Common myeloid progenitor, CD34-positive (primary cell): ENCODE data around the gene BNIP2.

ENCODE experiments used
- CTCF ChIA-PET: fragments of 350-600 bp; sonication (Branson Sonifier 250); formaldehyde crosslinking; loops from one replicate; lab custom pipeline; 2021; ENCODE audit warnings: antibody characterized with exemption; lab: Charles Lee
- POLR2A ChIA-PET: fragments of 350-600 bp; sonication (Branson Sonifier 250); formaldehyde crosslinking; loops from one replicate; lab custom pipeline; 2021; ENCODE audit warnings: antibody characterized with exemption; lab: Charles Lee
- DNase-seq, 3 donors: peaks; one replicate each; pipeline versions ENCODE4 v3.0.0 to v3.0.0-alpha.2; 2013
- H3K27ac ChIP-seq, 2 experiments: 1 replicate in 1 of 2; 2 replicates in 1 of 2; pipeline ENCODE4 v1.7.0; 2013; ENCODE audit warnings: inconsistent platforms in 2 of 2, low read length in 2 of 2, mild to moderate bottlenecking in 2 of 2, low read depth in 1 of 2, moderate library complexity in 1 of 2; ENCODE audit not compliant: severe bottlenecking in 2 of 2, insufficient read depth in 1 of 2, poor library complexity in 1 of 2
- H3K27me3 ChIP-seq, 5 experiments: replicated peaks in 2 of 5; 1 replicate in 3 of 5; 2 replicates in 2 of 5; pipeline versions ENCODE4 v1.6.1 to v1.7.0; 2013; ENCODE audit warnings: low read length in 4 of 5, mild to moderate bottlenecking in 2 of 5, moderate library complexity in 2 of 5, inconsistent platforms in 1 of 5; ENCODE audit not compliant: insufficient read depth in 5 of 5, control insufficient read depth in 4 of 5
- H3K36me3 ChIP-seq, 4 experiments: 1 replicate in 2 of 4; 2 replicates in 2 of 4; pipeline versions ENCODE4 v1.6.1 to v1.7.0; 2013; ENCODE audit warnings: low read length in 3 of 4, control low read depth in 1 of 4, mild to moderate bottlenecking in 1 of 4; ENCODE audit not compliant: control insufficient read depth in 4 of 4, insufficient read depth in 4 of 4
- H3K4me1 ChIP-seq, 4 experiments: 1 replicate in 3 of 4; 2 replicates in 1 of 4; pipeline versions ENCODE4 v1.6.1 to v1.7.1; 2013; ENCODE audit warnings: low read length in 3 of 4, mild to moderate bottlenecking in 3 of 4, control low read depth in 1 of 4, inconsistent platforms in 1 of 4, moderate library complexity in 1 of 4; ENCODE audit not compliant: control insufficient read depth in 4 of 4, insufficient read depth in 4 of 4; ENCODE audit errors: control extremely low read depth in 1 of 4
- H3K4me3 ChIP-seq, 7 experiments: 1 replicate in 4 of 7; 2 replicates in 3 of 7; pipeline versions ENCODE4 v1.5.1 to v1.7.0; 2013; ENCODE audit warnings: mild to moderate bottlenecking in 7 of 7, low read length in 6 of 7, moderate library complexity in 6 of 7, inconsistent platforms in 2 of 7, low read depth in 2 of 7, control low read depth in 1 of 7; ENCODE audit not compliant: insufficient read depth in 4 of 7, control insufficient read depth in 1 of 7; ENCODE audit errors: extremely low read depth in 1 of 7
- H3K9me3 ChIP-seq, 5 experiments: 1 replicate in 4 of 5; 2 replicates in 1 of 5; pipeline versions ENCODE4 v1.6.1 to v1.7.1; 2013; ENCODE audit warnings: low read length in 4 of 5, mild to moderate bottlenecking in 2 of 5, inconsistent platforms in 1 of 5, low read depth in 1 of 5, moderate library complexity in 1 of 5; ENCODE audit not compliant: control insufficient read depth in 4 of 5, insufficient read depth in 2 of 5; ENCODE audit errors: control extremely low read depth in 1 of 5
- WGBS: methylation state at CpG from one replicate; pipeline ENCODE4 v1.1.5; 2013; ENCODE audit not compliant: insufficient coverage; 5-methylcytosine and 5-hydroxymethylcytosine counted together

BNIP2 gene

DNA sequence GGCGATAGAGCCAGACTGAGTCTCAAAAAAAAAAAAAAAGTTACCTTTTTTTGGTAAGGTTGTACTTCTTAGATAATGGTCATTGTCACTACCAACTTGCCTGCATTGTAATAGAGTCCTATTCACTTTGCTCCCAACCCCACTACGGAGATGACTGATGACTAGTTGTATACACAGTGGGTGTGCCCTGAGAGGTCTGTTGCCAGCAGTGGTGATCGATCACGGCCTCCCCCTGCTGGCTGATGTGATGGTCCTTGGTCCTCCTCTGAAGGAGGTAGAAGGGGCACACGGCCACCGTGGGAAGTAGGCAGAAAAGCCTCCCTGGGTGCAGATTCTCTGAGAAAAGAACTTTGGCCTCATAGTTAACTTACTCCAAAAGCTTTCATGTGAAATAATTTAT, 66.8 kb downstream of the BNIP2 start:
- ChIA-PET POLR2A (no interaction called here), CTCF (interaction anchor here (0.7 to 2.4 kb wide), 3 partner anchors 80 to 98 kb away, joined by 3 to 11 read pairs (median 3); no protein-coding TSS in a partner anchor)
- peaks cover 0 to 23% (median 13%) of the 10 kb centered on the region in 5 experiments for H3K27me3 ChIP-seq
- no peaks in the 10 kb centered on the region for H3K4me1 ChIP-seq
- no peak overlapping the region for H3K27ac ChIP-seq
- WGBS = 8% methylated on average over 4 of the region's 6 CpGs
- peak; percentile 62 to 64 (median 62) for DNase-seq
- H3K36me3 ChIP-seq = no peaks in the 10 kb centered on the region
- no peak overlapping the region for H3K4me3 ChIP-seq
- H3K9me3 ChIP-seq = no peaks in the 10 kb centered on the region

DNA sequence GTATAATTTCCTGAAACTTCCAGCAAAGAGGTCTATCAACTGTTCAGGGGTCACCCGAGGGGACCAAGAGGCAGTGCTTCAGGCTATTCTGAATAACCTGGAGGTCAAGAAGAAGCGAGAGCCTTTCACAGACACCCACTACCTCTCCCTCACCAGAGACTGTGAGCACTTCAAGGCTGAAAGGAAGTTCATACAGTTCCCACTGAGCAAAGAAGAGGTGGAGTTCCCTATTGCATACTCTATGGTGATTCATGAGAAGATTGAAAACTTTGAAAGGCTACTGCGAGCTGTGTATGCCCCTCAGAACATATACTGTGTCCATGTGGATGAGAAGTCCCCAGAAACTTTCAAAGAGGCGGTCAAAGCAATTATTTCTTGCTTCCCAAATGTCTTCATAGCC, 70.7 kb downstream of the BNIP2 start:
- Histone ChIP-seq H3K27me3 (peaks cover 0 to 34% (median 17%) of the 10 kb centered on the region in 5 experiments), H3K27ac (no peak overlapping the region), H3K4me1 (peaks cover 0 to 5% (median 0%) of the 10 kb centered on the region in 4 experiments), H3K4me3 (no peak overlapping the region), H3K36me3 (no peaks in the 10 kb centered on the region), H3K9me3 (no peaks in the 10 kb centered on the region)
- 74% methylated on average over 4 of the region's 4 CpGs for WGBS
- ChIA-PET POLR2A (no interaction called here), CTCF (no interaction called here)
- DNase-seq = no peak

- ChIA-PET CTCF (interaction anchor here (1.3 kb wide), 3 partner anchors 9 to 23 kb away, joined by 3 to 5 read pairs (median 3); no protein-coding TSS in a partner anchor), POLR2A (no interaction called here)
- no peak for DNase-seq
- Histone ChIP-seq H3K27ac (no peak overlapping the region), H3K36me3 (no peaks in the 10 kb centered on the region), H3K4me3 (no peak overlapping the region), H3K9me3 (no peaks in the 10 kb centered on the region), H3K4me1 (peaks cover 0 to 5% (median 0%) of the 10 kb centered on the region in 4 experiments), H3K27me3 (peaks cover 0 to 44% (median 17%) of the 10 kb centered on the region in 5 experiments)
- WGBS = 93% methylated on average over 3 of the region's 3 CpGs
Measured at GRCh38 chr15:59616379-59616778, 72.7 kb downstream of the BNIP2 start.

GRCh38 chr15:59615661-59616060, 73.5 kb downstream of the BNIP2 start:
- H3K36me3 ChIP-seq = no peaks in the 10 kb centered on the region
- H3K4me1 ChIP-seq = peaks cover 0 to 5% (median 0%) of the 10 kb centered on the region in 4 experiments
- ChIA-PET CTCF (interaction anchor here (1.3 kb wide), 1 partner anchor 10 kb away, joined by 3 read pairs; no protein-coding TSS in a partner anchor), POLR2A (interaction anchor here (0.5 kb wide), 1 partner anchor 1361 kb away, joined by 4 read pairs; no protein-coding TSS in a partner anchor)
- H3K27ac ChIP-seq = no peak overlapping the region
- 94% methylated on average over 2 of the region's 5 CpGs for WGBS
- DNase-seq = no peak
- H3K27me3 ChIP-seq = peaks cover 0 to 45% (median 17%) of the 10 kb centered on the region in 5 experiments
- H3K4me3 ChIP-seq = no peak overlapping the region
- no peaks in the 10 kb centered on the region for H3K9me3 ChIP-seq

DNA sequence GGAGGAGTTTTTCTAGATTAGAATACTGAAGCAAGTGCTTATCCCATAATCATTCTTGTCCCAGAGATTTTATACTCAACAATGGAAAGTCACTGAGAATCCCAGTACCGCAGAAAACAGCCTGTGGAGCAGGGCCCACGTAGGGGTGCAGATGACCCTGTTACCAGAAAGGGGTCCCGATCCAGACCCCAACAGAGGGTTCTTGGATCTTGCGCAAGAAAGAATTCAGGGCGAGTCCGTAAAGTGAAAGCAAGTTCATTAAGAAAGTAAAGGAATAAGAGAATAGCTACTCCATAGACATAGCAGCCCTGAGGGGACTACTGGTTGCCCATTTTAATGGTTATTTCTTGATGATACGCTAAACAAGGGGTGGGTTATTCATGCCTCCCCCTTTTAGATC, 75.0 kb downstream of the BNIP2 start:
- POLR2A ChIA-PET = no interaction called here
- no peak overlapping the region for H3K4me3 ChIP-seq
- H3K27ac ChIP-seq = no peak overlapping the region
- CTCF ChIA-PET = interaction anchor here (0.6 kb wide), 1 partner anchor 1349 kb away, joined by 4 read pairs; no protein-coding TSS in a partner anchor
- 100% methylated on average over 6 of the region's 7 CpGs for WGBS
- peaks cover 0 to 42% (median 17%) of the 10 kb centered on the region in 5 experiments for H3K27me3 ChIP-seq
- no peaks in the 10 kb centered on the region for H3K9me3 ChIP-seq
- no peaks in the 10 kb centered on the region for H3K36me3 ChIP-seq
- no peak for DNase-seq
- peaks cover 0 to 5% (median 0%) of the 10 kb centered on the region in 4 experiments for H3K4me1 ChIP-seq

- 79% methylated on average over 8 of the region's 8 CpGs for WGBS
- ChIA-PET POLR2A (no interaction called here), CTCF (interaction anchor here (1.0 to 2.3 kb wide), 5 partner anchors 8 to 82 kb away, joined by 3 to 7 read pairs (median 3); no protein-coding TSS in a partner anchor)
- Histone ChIP-seq H3K9me3 (no peaks in the 10 kb centered on the region), H3K4me3 (no peak within 1 kb of the TSS), H3K27me3 (peaks cover 0 to 41% (median 18%) of the 10 kb centered on the region in 5 experiments), H3K36me3 (no peaks in the 10 kb centered on the region), H3K4me1 (peaks cover 0 to 5% (median 0%) of the 10 kb centered on the region in 4 experiments), H3K27ac (no peak within 1 kb of the TSS)
- peak in 2 of 3 donors; percentile 37 for DNase-seq
Measured at GRCh38 chr15:59611276-59612260, 77.6 kb downstream of the BNIP2 start, which contains the start of gene GCNT3. GCNT3 (plus strand) TSS chr15:59611783; CDS start chr15:59618239, 6,456 bp downstream.
